ENCODE results near the gene HIPK4.

HIPK4 gene

DNA sequence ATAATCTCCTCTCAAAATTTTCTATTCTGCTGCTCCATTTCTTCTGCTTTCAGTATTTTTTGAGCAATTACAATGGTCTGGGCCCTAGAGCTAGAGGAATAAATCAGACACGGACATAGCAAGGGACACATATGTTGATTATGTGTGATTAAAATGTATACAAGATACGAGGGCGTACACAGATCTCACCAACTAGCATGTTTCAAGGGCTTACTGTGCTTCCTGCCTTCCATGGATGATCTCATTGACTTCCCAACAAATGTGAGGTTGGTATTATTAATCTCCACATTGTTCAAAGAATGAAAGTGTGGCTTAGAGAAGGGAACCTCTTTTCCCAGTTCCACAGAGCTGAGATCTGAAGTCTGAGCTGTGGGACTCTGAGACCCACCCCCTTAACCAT lies 32.3 kb downstream of the HIPK4 start:
- no peak overlapping the region for H3K4me3 ChIP-seq (ENCODE audit: low read depth in 1 of 2, low read length in 2 of 2)
- no peak overlapping the region for H3K9ac ChIP-seq (ENCODE audit: low read depth in 1 of 2, low read length in 2 of 2)
- H3K36me3 ChIP-seq (ENCODE audit: control insufficient read depth in 1 of 2, insufficient read depth in 2 of 2, low read length in 2 of 2) = no peaks in the 10 kb centered on the region
- H3K9me3 ChIP-seq (ENCODE audit: control insufficient read depth in 1 of 2, low read length in 2 of 2) = no peaks in the 10 kb centered on the region
- no peaks in the 10 kb centered on the region for H3K27me3 ChIP-seq (ENCODE audit: control insufficient read depth in 1 of 2, insufficient read depth in 2 of 2, low read length in 2 of 2)
- H3K4me1 ChIP-seq (ENCODE audit: control insufficient read depth in 1 of 2, insufficient read depth in 2 of 2, low read length in 2 of 2) = no peaks in the 10 kb centered on the region
- H3K27ac ChIP-seq (ENCODE audit: low read depth, low read length) = no peak overlapping the region

DNA sequence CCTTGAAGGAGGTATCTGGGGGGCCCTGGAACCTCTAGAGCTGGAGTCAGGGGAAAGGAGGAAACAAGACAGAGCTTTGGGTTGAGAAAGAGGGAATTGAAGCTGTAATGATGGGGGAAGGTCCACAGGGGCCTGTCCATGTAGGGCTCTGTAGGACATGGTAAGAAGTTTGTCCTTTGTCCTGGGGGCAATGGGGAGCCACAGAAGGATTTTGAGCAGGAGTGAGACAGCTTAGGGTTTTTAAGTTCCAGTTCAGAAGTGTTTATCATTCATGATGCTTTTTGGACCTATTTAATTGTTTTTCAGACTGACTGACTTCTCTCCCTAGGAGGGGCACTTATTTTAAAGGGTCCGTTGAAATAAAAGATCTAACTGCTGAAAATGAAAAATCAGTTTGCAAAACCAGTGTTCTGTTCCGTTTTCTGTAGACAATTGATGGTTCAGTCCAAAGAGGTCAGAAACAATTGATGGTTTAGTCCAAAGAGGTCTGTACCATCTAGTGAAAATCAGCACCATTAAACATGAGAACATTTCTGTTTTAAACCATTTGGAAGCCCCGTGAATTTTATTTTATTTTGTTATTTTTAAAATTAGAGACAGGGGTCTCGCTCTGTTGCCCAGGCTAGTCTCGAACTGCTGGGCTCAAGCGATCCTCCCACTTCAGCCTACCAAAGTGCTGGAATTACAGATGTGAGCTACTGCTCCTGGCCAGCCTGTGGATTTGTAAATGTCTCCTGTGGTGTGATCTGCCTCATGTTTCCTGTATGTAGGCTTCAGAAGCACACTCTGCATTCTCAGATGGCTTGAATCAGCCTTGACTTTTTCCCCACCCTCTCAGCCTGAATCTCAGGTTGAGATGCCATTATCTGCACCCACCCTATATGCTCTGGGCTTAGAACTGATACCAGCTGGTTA lies 33.0 kb downstream of the HIPK4 start:
- Histone ChIP-seq H3K9ac (ENCODE audit: low read depth in 1 of 2, low read length in 2 of 2) (no peak overlapping the region), H3K4me3 (ENCODE audit: low read depth in 1 of 2, low read length in 2 of 2) (no peak overlapping the region), H3K27ac (ENCODE audit: low read depth, low read length) (no peak overlapping the region), H3K9me3 (ENCODE audit: control insufficient read depth in 1 of 2, low read length in 2 of 2) (no peaks in the 10 kb centered on the region), H3K27me3 (ENCODE audit: control insufficient read depth in 1 of 2, insufficient read depth in 2 of 2, low read length in 2 of 2) (no peaks in the 10 kb centered on the region), H3K4me1 (ENCODE audit: control insufficient read depth in 1 of 2, insufficient read depth in 2 of 2, low read length in 2 of 2) (no peaks in the 10 kb centered on the region), H3K36me3 (ENCODE audit: control insufficient read depth in 1 of 2, insufficient read depth in 2 of 2, low read length in 2 of 2) (no peaks in the 10 kb centered on the region)

DNA sequence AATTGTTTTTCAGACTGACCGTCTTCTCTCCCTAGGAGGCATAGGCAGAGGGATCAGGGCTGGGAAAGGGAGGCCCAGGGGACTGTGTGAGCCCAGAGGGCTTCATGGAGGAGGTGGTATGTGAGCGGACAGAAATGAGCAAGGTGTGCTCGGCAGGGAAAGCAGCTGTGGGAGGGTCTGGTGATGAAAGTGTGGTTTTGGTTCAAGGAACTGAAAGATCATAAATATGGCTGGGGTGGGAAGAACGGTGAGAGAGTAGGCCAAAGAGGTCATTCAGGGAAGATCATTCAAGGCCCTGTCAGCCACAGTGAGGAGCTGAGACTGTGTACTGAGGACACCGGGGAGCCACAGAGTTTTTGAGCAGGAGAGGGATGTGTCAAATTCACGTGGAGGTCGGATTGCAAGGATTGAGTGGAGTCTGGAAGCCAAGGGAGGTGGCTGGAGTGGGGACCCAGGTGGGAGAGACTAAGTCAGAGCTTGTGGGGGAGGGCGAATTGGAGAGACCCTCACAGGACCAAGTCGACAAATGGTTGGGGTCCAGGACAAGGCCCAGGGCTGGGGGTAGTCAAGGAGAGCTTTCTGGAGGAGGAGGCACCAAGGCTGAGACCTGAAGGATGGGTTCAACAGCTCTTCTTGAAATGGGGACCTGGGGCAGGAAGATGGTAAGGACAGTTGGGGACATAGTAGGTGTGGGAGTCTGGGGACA lies 33.9 kb downstream of the HIPK4 start:
- H3K36me3 ChIP-seq (ENCODE audit: control insufficient read depth in 1 of 2, insufficient read depth in 2 of 2, low read length in 2 of 2) = no peaks in the 10 kb centered on the region
- no peak overlapping the region for H3K9ac ChIP-seq (ENCODE audit: low read depth in 1 of 2, low read length in 2 of 2)
- H3K4me1 ChIP-seq (ENCODE audit: control insufficient read depth in 1 of 2, insufficient read depth in 2 of 2, low read length in 2 of 2) = no peaks in the 10 kb centered on the region
- H3K27me3 ChIP-seq (ENCODE audit: control insufficient read depth in 1 of 2, insufficient read depth in 2 of 2, low read length in 2 of 2) = no peaks in the 10 kb centered on the region
- H3K4me3 ChIP-seq (ENCODE audit: low read depth in 1 of 2, low read length in 2 of 2) = no peak overlapping the region
- H3K27ac ChIP-seq (ENCODE audit: low read depth, low read length) = no peak overlapping the region
- no peaks in the 10 kb centered on the region for H3K9me3 ChIP-seq (ENCODE audit: control insufficient read depth in 1 of 2, low read length in 2 of 2)

DNA sequence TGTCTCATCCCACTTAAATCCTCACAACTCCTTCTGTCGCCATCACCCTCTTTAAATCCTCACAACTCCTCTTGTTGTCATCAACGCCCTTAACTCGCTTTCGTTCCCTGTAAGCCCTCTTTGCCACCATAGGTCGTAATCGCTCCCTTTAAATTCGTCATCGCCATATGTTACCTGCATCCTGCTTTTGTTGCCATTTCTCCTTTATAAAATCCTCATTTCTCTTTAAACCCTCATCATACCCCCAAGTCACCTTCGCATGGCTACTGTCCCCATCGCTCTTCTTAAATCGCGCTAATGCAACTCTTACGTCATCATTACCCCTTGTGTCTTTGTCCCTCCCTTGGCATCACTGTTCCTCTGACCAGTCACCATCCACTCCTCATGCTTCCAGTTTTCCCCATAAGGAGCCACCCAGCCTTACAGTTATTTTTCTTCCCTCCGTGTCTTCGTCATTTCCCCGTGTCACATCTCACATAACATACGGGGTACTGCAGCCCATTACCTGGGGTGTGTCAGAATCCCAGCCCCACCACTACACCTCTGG lies 40.9 kb downstream of the HIPK4 start:
- no peaks in the 10 kb centered on the region for H3K9me3 ChIP-seq (ENCODE audit: control insufficient read depth in 1 of 2, low read length in 2 of 2)
- no peak overlapping the region for H3K27ac ChIP-seq (ENCODE audit: low read depth, low read length)
- peak overlapping the region; percentile 74 to 94 for H3K9ac ChIP-seq (ENCODE audit: low read depth in 1 of 2, low read length in 2 of 2)
- H3K4me1 ChIP-seq (ENCODE audit: control insufficient read depth in 1 of 2, insufficient read depth in 2 of 2, low read length in 2 of 2) = peaks cover 11 to 15% of the 10 kb centered on the region in 2 donors
- H3K4me3 ChIP-seq (ENCODE audit: low read depth in 1 of 2, low read length in 2 of 2) = peak overlapping the region; percentile 85 to 93
- H3K27me3 ChIP-seq (ENCODE audit: control insufficient read depth in 1 of 2, insufficient read depth in 2 of 2, low read length in 2 of 2) = no peaks in the 10 kb centered on the region
- peaks cover 0 to 3% of the 10 kb centered on the region in 2 donors for H3K36me3 ChIP-seq (ENCODE audit: control insufficient read depth in 1 of 2, insufficient read depth in 2 of 2, low read length in 2 of 2)

DNA sequence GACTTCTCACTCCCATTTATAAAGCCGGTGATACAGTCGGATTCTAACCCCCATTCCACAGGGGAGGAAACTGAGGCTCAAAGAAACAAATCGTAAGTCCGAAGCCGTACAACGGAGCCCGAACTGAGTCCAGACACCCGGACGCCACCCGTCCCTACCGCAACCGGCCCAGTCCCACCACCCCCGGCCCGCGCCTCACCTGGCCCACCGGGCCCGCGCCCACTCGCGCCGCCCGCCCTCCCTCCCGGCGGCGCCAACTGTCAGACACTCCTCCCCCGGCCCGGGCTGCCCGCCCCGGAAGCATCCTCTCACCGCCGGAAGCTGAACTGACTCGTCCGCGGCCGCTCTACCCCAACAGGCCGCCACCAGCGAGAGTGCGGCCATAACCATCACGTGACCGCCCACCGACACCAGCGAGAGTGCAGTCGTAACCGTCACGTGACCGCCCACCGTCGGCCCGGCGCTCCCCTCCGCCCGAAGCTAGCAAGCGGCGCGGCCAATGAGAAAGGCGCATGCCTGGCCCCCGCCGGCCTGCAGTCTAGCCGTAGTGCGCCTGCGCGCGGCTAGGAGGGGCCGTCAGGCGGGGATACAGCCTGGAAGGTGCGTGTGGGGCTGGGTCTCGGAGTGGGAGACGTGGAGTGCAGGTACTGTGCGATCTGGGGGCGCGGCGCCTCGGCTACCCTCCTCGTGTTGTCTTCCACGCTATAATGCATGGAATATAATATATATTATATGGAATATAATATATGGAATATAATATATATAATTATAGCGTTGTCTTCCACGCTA lies 41.7 kb downstream of the HIPK4 start, which contains the start of the genes C19orf47 and PLD3:
Gene C19orf47 (minus strand): TSS at position 273 of the 789 bp plus-strand sequence. CDS start 6,540 bp downstream, outside the sequence.
Gene PLD3 (plus strand): TSS at position 571 of the 789 bp plus-strand sequence. CDS start 17,789 bp downstream, outside the sequence.
- no peaks in the 10 kb centered on the region for H3K9me3 ChIP-seq (ENCODE audit: control insufficient read depth in 1 of 2, low read length in 2 of 2)
- peaks cover 0 to 4% of the 10 kb centered on the region in 2 donors for H3K36me3 ChIP-seq (ENCODE audit: control insufficient read depth in 1 of 2, insufficient read depth in 2 of 2, low read length in 2 of 2)
- H3K27me3 ChIP-seq (ENCODE audit: control insufficient read depth in 1 of 2, insufficient read depth in 2 of 2, low read length in 2 of 2) = no peaks in the 10 kb centered on the region
- peaks cover 11 to 15% of the 10 kb centered on the region in 2 donors for H3K4me1 ChIP-seq (ENCODE audit: control insufficient read depth in 1 of 2, insufficient read depth in 2 of 2, low read length in 2 of 2)
- H3K4me3 ChIP-seq (ENCODE audit: low read depth in 1 of 2, low read length in 2 of 2) = peak within 1 kb of the TSS; percentile 85 to 93
- H3K27ac ChIP-seq (ENCODE audit: low read depth, low read length) = peak within 1 kb of the TSS; percentile 27
- H3K9ac ChIP-seq (ENCODE audit: low read depth in 1 of 2, low read length in 2 of 2) = peak within 1 kb of the TSS; percentile 86 to 94

DNA sequence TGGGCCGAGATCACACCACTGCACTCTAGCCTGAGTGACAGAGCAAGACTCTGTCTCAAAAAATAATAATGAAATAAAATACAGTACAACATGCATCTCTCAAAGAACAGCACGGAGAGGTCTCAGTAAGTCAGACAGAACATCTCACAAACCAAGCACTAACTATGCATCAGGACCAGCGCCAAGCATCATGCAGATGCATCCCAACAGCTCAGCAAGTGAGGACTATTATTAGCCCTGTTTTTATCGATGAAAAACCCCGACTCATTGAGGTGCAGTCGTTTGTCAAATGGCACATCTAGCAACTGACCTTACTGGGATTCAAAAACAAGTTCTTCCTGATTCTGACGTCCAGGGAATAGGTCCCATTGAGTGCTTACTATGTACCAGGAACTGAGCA lies 45.6 kb downstream of the HIPK4 start:
- H3K9ac ChIP-seq (ENCODE audit: low read depth in 1 of 2, low read length in 2 of 2) = no peak overlapping the region
- peaks cover 10 to 14% of the 10 kb centered on the region in 2 donors for H3K4me1 ChIP-seq (ENCODE audit: control insufficient read depth in 1 of 2, insufficient read depth in 2 of 2, low read length in 2 of 2)
- no peak overlapping the region for H3K27ac ChIP-seq (ENCODE audit: low read depth, low read length)

DNA sequence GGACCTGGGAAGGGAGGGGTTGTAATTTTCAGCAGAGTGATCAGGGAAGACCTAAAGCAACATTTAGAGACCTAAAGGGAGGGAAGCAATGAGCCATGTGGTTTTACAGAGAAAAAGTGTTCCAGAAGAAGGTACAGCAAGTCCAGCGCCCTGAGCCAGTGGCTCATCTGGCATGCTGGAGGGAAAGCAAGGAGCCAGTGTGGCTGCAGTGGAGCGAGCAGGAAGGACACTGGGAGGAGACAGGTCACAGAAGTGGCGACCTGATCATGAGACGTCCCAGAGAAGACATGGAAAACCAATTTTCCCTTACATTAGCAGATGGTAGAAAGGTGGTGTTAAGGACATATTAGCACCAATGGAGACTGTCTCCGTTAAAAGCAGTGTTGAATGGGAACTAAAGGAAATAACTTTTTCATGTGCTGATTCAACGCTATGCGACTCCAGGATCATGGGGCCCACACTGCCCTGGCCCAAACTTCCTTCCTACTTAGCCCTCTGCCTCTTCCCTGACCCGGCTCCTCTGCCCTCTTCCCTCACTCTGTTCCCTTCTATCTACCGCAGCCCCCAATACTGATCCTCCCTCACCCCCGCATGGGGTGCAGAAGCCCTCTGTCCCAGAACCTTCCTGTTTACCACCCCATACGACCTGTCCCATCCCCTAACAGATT lies 47.2 kb downstream of the HIPK4 start:
- no peaks in the 10 kb centered on the region for H3K27me3 ChIP-seq (ENCODE audit: control insufficient read depth in 1 of 2, insufficient read depth in 2 of 2, low read length in 2 of 2)
- H3K4me3 ChIP-seq (ENCODE audit: low read depth in 1 of 2, low read length in 2 of 2) = no peak overlapping the region
- peaks cover 5 to 8% of the 10 kb centered on the region in 2 donors for H3K4me1 ChIP-seq (ENCODE audit: control insufficient read depth in 1 of 2, insufficient read depth in 2 of 2, low read length in 2 of 2)
- H3K27ac ChIP-seq (ENCODE audit: low read depth, low read length) = no peak overlapping the region
- H3K9me3 ChIP-seq (ENCODE audit: control insufficient read depth in 1 of 2, low read length in 2 of 2) = no peaks in the 10 kb centered on the region
- H3K36me3 ChIP-seq (ENCODE audit: control insufficient read depth in 1 of 2, insufficient read depth in 2 of 2, low read length in 2 of 2) = peaks cover 3 to 13% of the 10 kb centered on the region in 2 donors
- H3K9ac ChIP-seq (ENCODE audit: low read depth in 1 of 2, low read length in 2 of 2) = no peak overlapping the region

More for the DNA sequence above, 45.6 kb downstream of the HIPK4 start:
- H3K9me3 ChIP-seq (ENCODE audit: control insufficient read depth in 1 of 2, low read length in 2 of 2) = no peaks in the 10 kb centered on the region
- no peaks in the 10 kb centered on the region for H3K27me3 ChIP-seq (ENCODE audit: control insufficient read depth in 1 of 2, insufficient read depth in 2 of 2, low read length in 2 of 2)
- H3K36me3 ChIP-seq (ENCODE audit: control insufficient read depth in 1 of 2, insufficient read depth in 2 of 2, low read length in 2 of 2) = peaks cover 0 to 7% of the 10 kb centered on the region in 2 donors
- H3K4me3 ChIP-seq (ENCODE audit: low read depth in 1 of 2, low read length in 2 of 2) = no peak overlapping the region

DNA sequence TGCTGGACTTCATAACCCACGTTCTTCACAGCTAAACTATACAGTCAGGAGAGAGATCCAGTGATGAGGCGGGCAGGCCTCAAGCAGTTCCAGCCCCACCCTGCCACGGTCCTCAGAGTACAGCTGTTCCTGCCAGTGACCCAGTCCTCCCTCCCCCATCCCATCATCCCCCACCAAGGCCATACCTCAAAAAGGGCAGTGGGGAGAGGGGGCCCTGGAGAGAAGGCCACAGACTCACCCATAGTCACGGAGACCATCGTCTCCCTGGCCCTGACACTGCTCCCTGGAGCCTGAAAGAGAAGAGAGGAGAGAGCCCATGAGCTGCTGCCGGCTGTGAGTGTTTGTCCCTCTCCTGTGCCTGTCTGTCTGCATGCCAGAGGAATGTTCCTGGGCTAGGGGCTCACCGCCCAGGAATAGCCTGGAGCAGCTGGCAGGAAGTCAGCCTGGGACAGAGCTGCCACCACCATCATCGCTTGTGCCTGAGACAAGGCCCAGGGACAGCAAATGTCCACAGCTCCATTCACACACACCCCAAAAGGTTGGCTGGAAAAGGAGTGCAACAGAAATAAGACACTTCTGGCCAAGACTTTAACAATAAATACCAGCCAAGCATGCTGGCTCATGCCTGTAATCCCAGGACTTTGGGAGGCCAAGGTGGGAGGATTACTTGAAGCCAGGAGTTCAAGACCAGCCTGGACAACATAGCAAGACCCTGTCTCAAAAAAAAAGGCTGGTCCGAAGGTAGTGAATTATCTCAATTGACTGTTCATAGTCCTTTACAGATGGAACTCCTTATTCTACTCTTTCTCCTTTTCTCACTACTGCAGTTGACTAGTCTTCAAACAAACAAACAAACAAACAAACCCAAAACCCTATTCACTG lies 48.1 kb downstream of the HIPK4 start:
- no peak overlapping the region for H3K27ac ChIP-seq (ENCODE audit: low read depth, low read length)
- no peak overlapping the region for H3K4me3 ChIP-seq (ENCODE audit: low read depth in 1 of 2, low read length in 2 of 2)
- no peaks in the 10 kb centered on the region for H3K9me3 ChIP-seq (ENCODE audit: control insufficient read depth in 1 of 2, low read length in 2 of 2)
- H3K27me3 ChIP-seq (ENCODE audit: control insufficient read depth in 1 of 2, insufficient read depth in 2 of 2, low read length in 2 of 2) = no peaks in the 10 kb centered on the region
- H3K9ac ChIP-seq (ENCODE audit: low read depth in 1 of 2, low read length in 2 of 2) = no peak overlapping the region
- H3K36me3 ChIP-seq (ENCODE audit: control insufficient read depth in 1 of 2, insufficient read depth in 2 of 2, low read length in 2 of 2) = peaks cover 3 to 13% of the 10 kb centered on the region in 2 donors
- no peaks in the 10 kb centered on the region for H3K4me1 ChIP-seq (ENCODE audit: control insufficient read depth in 1 of 2, insufficient read depth in 2 of 2, low read length in 2 of 2)

Measured in duodenal mucosa (tissue), 2 donors.